NCI-H1694 treated with DMSO at 0.1 percent for 48 hours (cell line): Measurements from ENCODE around the gene PNKP.
A peak's percentile ranks its signal among the peaks of the same experiment; 100 is the strongest.

ENCODE experiments used
- DNase-seq: peaks from one replicate; lab custom pipeline; 2025; lab: John Stamatoyannopoulos, UW

The PNKP gene

DNA sequence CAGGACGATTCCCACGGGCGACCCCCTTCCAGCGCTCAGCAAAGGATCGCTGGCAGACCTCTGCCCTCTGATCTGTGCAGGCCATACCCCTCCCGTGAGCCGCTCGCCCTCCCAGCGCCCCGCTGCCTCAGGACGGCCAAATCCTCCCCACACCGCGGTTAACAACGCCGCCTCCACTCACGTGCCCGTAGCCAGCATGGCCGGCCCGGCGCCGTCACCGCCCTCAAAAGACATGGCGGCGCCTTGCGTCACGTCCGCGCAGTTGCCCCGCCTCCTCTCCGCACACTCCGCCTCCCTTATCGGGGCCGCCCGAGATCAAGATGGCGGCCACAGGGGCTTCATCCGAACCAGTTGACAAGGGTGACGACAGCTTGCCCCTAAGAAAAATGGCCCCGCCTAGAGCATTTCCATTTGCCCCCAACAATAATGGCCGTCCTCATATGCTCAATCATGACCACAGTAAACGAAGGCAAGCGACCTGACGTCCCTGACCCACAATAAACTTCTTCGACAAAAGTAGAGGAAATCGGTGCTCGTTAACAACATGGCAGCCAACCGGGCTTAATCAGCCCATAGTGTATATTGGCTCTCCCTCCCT, 9.1 kb upstream of the PNKP start:
- peak; percentile 99 for DNase-seq

DNA sequence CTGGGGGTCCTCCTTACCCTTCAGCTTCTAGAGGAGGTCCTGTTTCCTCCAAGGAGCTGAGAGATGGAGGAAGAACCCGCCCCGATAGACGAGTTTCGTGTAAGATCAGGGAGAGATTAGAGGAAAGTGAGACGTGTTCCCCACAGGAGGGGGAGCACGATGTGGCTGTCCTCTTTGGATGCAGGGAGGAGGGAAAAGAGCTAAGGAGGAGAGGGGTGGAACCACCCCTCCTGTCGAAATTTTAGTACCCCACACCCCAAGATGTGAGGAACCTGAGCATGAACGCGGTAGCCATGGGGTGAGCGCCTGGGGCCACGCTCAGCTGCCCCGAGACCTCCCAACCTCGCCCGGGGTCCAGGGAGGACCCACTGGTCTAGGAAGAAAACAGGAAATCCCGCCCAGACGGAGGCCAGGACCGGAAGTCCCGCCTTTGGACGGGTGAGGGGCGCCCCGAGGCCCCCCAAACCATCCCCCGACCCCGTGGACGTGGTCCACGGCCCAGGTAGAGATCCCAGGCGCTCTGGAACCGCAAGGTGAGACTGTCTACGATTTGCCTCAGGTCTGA, 8.6 kb upstream of the PNKP start:
- peak; percentile 32 for DNase-seq

GRCh38 chr19:49875177-49875576, 7.8 kb upstream of the PNKP start:
- no peak for DNase-seq

DNA sequence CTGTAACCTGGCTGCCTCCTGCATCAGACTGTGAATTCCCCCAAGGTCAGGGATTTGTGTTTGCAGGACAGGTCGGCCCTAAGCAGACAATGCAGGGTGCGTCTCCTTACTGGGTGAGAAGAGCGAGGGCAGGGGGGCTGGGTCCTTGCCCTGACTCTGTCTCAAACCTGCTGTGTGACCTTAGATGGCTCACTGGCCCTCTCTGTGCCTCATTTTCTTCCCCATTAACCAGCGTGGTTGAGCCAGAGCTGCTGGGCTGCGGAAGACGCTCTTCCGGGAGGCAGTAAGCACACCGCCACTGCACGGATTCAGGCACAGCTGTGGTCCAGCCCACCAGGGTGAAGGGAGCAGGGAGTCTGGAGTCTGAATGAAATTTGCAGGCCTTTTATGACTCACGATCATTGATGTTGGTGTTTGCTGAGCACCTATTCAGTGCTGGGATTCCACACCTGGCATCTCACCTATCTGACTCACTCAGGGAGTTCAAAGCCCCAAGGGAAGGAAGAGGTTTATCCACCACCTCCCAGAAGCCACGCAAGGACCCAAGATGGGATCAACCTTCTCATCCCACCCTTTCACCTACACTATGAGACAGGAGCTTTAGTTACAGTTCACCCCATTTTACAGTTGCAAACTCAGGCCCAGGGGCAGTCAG, 7.3 kb upstream of the PNKP start:
- DNase-seq, result no peak

DNA sequence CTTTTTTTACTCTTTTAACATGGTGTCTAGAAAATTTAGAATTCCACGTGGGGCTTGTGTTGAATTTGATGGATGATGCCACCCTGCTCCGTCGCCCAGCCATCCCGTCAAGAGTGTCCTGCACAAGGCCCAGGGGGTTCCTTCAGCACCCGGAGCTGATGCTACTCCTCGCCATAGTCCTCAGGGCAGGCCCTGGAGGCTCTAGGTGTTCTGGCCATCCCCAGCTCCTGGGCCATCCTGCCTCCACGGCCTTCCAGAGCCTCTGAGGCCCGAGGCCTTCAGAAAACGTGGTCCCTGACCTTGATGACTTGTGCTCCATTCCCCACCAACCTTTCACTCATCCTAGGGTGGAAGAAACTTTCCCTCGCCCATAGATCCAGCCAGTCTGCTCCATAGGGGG, 6.5 kb upstream of the PNKP start:
- no peak for DNase-seq

- DNase-seq, result no peak
Observed at GRCh38 chr19:49873129-49873521, 5.7 kb upstream of the PNKP start.

GRCh38 chr19:49872245-49873128, 5.1 kb upstream of the PNKP start:
- DNase-seq, result no peak

GRCh38 chr19:49871349-49871985, 4.1 kb upstream of the PNKP start:
- DNase-seq, result no peak

DNA sequence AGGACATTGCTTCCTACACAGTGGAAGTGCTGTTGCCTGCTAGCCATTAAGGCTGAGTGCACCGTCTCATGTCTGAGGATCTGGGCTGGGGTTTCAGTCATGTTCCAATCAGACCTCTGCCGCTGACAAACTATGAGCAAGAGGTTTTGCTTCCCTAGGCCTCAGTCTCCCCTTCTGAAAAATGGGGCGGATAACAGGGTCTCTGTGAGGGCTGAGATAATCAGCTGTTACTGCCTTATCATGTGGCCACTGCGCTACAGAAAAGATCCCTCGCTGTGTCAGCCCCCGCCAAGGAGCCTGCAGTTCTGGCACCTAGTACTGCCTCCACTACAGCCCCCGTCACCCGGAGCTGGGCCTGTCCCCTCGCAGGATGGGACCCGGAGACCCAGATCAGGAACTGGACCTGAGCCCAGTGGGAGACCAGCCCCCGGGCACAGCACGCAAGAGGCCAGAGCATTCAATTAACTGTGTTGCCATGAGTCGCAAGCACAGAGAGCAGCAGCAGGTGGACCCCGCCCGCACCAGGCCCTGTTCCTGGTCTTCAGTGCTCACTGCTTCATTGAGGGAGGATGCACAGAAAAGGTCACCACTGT, 3.0 kb upstream of the PNKP start:
- no peak for DNase-seq

DNA sequence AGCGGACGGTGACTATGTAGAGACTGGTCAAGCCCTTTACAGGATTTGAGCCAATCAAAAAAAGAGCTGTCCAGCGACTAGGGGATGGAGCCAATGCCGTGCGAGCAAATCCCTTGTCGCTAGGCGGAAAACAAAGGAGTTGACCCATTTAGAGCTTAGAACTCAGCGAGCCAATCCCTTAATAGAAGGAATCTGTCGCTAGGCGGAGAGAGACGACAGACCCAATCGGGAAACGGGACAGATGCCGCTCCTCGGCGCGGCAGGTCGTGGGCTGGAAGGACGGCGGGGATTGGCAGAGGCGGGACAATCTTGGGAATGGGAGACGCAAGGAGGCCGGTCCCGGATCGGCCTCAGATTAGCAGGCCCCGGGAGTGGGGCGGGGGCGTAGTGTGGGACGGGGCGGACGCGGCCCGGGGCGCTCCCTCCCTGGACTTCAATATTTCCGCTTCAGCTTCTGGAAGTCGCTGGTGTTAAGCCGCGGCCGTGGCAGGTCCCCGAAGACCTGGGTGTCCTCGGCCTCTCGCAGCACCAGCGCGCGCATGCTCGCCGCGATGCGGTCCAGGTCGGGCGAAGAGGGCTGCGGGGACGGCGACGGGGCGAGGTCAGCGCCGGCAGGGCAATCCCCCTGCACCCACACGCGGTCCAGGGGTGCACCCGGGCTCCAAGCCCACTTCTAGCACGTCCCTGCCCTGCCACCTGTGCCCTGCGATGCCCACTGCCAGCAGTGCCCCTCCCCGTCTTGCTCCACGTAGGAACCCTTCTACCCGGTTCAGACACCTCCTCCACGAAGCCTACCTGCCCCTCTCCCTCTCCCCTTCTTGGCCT, 2.3 kb upstream of the PNKP start:
- DNase-seq, result peak; percentile 99

- DNase-seq, result no peak
Observed at GRCh38 chr19:49869009-49869483, 1.7 kb upstream of the PNKP start.

DNA sequence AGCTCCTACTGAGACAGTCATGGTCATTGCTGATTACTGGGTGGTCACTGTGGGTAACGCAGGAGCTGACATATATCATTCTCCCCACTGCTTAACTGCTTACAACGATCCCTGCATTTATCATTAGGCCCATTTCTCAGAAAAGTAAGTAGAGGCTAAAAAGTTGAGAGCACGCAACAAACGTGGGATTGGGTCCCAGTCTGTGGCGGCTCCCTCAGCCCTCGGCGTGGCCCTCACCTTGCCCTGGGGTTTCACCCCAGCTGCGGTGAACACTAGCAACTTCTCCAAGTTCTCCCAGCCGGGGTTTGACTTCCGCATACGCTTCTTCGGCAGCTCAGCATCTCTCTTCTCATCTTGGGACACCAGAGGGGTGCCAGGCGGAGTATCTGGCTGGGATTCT, 2.5 kb downstream of the PNKP start:
- DNase-seq, result no peak

DNA sequence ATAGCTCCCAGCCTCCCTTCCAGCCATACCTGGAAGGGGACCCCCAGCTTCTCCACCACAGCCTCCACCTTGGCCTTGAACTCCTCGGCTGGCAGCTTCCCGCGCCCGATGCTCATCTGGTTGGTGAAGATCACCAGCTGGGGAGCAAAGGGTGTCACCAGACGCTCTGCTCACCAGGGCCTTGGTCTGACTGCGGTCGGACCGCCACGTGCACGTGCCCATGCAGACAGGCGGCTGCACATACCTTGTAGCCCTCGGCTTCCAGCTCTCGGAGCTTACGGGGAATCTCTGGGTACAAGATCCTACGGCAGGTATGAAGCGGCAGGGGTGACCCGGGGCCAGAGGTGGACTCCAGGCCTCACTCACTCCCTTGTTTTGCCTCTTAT, 3.4 kb downstream of the PNKP start:
- no peak for DNase-seq

GRCh38 chr19:49863254-49863934, 4.0 kb downstream of the PNKP start:
- DNase-seq, result no peak

- DNase-seq, result no peak
Observed at GRCh38 chr19:49862391-49863253, 4.8 kb downstream of the PNKP start.

DNA sequence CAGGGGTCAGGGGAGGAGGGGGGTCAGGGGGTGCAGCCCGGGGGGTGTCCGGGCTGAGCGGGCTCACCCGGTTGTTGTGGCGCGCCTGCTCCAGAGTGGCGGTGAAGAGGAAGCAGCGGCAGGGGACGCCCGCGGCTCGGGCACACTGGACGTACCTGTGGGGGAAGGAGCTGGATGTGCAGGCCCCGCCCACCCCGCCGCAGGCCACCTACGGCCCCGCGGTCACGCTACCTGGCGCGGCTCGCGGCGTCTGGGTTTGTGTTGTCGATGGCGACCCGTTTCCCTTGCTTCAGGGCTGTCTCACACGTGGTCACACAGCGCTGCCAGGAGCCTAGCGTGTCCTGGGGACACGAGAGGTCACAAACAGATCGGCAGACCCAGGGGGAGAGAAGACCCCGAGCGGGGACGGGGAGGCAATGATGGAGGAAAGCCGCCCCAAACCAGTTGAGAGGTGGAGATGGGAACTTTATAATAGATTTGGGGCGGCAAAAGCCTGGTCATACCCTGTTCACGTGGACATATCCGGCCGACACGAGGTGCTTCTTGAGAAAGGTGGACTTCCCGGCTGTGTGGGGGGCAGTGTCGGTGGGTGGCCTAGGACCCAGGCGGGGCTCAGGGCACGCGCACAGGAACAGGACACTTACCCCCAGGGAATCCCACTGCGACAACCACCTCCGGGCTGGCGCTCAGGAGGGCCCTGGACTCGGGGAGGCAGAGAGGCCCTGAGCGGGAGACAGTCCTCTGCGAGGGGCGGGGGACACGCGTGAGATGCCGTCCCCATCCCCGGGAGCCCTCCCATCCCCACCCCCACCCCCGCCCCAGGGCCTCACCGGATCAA, 5.6 kb downstream of the PNKP start:
- no peak for DNase-seq

DNA sequence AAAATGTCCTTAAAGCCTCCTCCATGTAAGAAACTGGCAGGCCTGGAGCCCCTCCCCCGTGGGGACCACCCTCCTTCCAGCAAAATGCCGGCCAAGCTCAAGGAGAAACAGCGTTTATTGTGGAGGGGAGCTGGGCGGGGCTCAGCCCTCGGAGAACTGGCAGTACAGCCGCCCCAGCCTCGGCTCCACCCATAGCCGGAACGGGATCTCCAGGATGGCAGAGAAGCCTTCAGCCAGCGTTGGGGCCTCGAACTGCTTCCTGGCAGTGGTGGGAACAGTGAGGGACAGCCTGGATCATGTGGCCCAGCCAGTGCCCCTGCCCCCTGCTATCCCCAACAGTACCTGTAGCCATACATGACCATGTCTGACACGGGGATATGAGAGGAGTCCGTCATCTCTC, 6.3 kb downstream of the PNKP start:
- DNase-seq, result no peak

DNA sequence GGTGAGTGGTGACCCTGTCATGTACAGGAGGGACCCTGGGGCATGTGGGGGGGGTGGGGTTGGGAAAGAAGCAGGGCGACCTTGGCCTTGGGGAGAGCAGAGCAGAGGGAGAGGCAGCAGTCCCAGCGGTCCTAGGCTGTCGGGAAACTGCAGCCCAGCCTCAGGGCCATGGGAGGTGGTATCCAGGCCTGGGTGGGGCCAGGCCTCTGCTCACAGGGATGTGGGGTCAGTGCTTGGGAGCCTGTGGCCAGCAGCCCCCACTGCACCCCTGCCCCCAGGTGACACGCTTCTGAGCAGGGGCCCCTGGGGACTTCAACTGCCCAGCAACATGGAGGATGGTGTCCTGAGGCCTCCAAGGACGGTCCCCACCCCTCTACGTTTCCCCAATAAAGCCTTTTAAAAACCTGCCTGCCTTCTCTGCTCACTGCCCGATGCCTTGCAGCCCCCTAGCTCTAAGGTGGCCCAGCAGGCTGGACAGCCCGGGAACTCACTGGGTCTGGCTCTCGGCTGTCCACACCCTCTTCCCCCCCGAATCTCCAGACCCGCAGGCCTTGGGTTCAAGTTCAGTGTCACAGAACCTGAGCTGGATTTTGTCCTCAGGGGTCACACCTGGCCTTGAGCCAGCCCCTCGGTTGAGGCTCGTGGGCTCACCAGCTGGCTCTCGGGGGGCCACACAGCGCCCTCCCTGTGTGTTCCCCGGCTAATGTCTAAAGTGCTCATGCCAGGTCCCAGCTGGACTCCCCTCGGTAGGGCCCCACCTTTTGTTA, 6.9 kb downstream of the PNKP start:
- DNase-seq, result no peak
